ENCODE results near the gene KRTAP4-3. TPM values are rescaled to one million over a fixed set of nuclear protein-coding genes. Genes with fewer than 3 reads are reported as not detected.
A peak's percentile ranks its signal among the peaks of the same experiment; 100 is the strongest.
"Not testable (repeated sequence)": the region's sequence is repeated elsewhere in the genome, so short reads cannot be mapped to it uniquely, and the experiment has no call there.

KRTAP4-3 gene
- not detected for total RNA-seq

DNA sequence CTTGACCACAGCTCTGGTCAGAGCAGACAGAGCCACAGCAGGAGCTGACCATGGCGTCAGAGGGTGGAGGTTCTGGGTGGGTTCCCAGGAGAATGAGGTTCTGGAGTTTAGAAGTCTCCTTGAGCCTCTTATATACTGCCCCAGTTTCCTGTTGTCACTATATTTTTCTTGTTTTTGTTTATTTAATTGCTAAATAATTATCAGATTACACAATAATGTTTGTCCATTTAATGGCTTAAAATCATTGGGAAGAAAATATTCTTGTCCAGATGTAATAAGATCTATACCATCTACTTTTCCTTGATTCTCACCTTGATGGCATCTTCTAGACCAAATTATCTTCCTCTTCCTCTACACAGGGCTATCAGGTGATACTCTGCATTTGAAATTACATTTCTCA, at the start of gene KRTAP4-3:
KRTAP4-3 (minus strand) TSS at position 101 of the 400 bp plus-strand sequence; CDS start at position 52, 49 bp downstream.
- H3K27me3 Mint-ChIP-seq: peaks cover 2% of the 10 kb centered on the region
- no peaks in the 10 kb centered on the region for H3K36me3 Mint-ChIP-seq (ENCODE audit: low read depth)
- no peak within 1 kb of the TSS for H3K27ac Mint-ChIP-seq
- ATAC-seq (replicated peaks): no peak
- H3K4me1 Mint-ChIP-seq: no peaks in the 10 kb centered on the region
- H3K9me3 Mint-ChIP-seq: no peaks in the 10 kb centered on the region
- no peak within 1 kb of the TSS for H3K4me3 Mint-ChIP-seq

DNA sequence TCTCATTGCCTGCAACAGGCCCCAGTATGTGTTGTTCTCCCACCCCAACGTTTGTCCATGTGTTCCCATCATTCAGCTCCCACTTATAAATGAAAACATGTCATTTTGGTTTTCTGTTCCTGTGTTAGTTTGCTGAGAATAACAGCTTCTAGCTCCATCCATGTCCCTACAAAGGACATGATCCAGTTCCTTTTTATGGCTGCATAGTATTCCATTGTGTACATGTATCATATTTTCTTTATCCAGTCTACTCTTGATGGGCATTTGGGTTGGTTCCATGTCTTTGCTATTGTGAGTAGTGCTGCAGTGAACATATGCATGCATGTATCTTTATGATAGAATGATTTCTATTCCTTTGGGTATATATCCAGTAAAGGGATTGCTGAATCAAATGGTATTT, 47.7 kb upstream of the KRTAP4-3 start:
- Mint-ChIP-seq H3K27me3 (peaks cover 11% of the 10 kb centered on the region), H3K9me3 (peaks cover 4% of the 10 kb centered on the region), H3K27ac (no peak overlapping the region), H3K4me3 (no peak overlapping the region), H3K36me3 (ENCODE audit: low read depth) (no peaks in the 10 kb centered on the region), H3K4me1 (peaks cover 5% of the 10 kb centered on the region)
- no peak for ATAC-seq (replicated peaks)

DNA sequence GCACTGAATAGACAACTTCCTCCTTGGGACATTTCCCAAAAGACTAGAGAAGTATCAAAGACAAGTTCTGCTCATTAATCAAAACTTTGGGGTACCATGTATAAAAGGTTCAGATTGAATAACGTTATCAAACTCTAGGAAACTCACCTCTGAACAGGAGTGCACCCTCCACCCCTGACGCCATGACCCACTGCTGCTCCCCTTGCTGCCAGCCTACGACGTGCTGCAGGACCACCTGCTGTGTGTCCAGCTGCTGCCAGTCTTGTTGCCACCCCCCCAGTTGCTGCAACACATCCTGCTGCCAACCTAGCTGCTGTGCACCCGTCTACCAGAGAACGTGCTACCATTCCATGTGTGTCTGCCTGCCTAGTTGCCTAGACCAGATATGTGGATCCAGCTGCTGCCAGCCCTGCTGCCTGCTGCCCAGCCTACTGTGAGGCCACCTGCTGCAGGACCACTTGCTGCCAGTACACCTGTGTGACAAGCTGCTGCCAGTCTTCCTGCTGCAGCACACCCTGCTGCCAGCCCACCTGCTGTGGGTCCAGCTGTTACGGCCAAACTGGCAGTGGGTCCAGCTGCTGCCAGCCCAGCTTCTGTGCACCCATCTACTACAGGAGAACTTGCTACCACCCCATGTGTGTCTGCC, 44.6 kb upstream of the KRTAP4-3 start:
- ATAC-seq (replicated peaks): peak; percentile 5
- Mint-ChIP-seq H3K36me3 (ENCODE audit: low read depth) (no peaks in the 10 kb centered on the region), H3K4me1 (peaks cover 5% of the 10 kb centered on the region), H3K4me3 (no peak overlapping the region), H3K27ac (peak overlapping the region; percentile 12), H3K9me3 (no peaks in the 10 kb centered on the region), H3K27me3 (peaks cover 27% of the 10 kb centered on the region)

DNA sequence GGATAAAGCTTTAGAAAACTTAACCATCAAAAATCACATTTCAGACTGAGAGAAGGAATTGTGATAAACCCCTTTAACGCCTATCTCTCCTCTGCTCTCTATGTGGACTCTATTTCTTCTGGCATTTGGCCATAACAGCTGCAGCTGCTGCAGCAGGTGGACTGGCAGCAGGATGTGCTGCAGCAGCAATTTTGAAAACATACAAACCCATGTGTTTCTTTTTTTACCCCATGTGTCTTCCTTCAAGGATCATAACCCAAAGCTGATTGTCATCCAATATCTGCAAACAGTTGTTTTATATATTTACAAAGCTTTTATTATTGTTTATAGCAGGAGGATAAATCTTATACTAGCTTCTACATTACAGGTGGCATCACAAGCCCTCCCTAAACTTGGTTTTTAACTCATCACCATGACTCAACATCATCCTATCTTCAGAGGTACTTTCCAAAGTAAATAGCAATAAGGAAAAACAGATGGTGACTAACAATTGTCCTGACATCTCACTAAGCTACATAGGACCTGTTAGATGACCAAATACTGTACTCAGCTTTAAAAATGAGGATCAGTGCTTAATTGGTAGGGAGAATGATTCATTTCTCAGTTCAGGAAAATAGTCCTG, 43.9 kb upstream of the KRTAP4-3 start:
- peak; percentile 90 for ATAC-seq (replicated peaks)
- H3K27ac Mint-ChIP-seq: peak overlapping the region; percentile 12

DNA sequence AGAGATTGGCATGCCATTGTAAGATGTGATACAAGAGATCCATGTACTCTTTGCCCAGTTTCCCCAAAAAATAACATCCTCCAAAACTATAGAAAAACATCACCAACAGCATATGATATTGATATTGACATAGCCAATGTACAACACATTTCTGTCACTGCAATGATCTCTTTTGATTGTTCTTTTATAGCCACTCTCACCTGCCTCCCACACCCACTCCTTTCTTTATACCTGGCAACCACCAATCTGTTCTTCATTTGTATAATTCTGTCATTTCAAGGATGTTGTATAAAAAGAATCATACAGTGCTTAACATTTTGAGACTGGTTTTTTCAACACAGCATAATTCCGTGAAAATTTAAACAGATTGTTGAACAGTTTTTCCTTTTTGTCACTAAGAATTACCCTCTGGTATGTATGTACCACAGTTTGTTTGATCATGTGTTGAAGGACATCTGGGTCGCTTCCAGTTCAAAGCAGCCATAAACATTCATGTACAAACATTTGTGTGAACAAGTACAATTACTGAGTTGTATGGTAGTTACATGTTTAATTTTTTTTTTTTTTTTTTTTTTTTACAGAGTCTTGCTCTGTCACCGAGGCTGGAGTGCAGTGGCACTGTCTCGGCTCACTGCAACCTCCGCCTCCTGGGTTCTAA, 31.5 kb upstream of the KRTAP4-3 start:
- Mint-ChIP-seq H3K36me3 (ENCODE audit: low read depth) (no peaks in the 10 kb centered on the region), H3K9me3 (no peaks in the 10 kb centered on the region), H3K27me3 (no peaks in the 10 kb centered on the region), H3K4me1 (no peaks in the 10 kb centered on the region), H3K27ac (no peak overlapping the region), H3K4me3 (no peak overlapping the region)
- no peak for ATAC-seq (replicated peaks)

More for the DNA sequence above, 43.9 kb upstream of the KRTAP4-3 start:
- Mint-ChIP-seq H3K27me3 (peaks cover 23% of the 10 kb centered on the region), H3K9me3 (no peaks in the 10 kb centered on the region), H3K36me3 (ENCODE audit: low read depth) (no peaks in the 10 kb centered on the region), H3K4me1 (peaks cover 5% of the 10 kb centered on the region), H3K4me3 (no peak overlapping the region)

DNA sequence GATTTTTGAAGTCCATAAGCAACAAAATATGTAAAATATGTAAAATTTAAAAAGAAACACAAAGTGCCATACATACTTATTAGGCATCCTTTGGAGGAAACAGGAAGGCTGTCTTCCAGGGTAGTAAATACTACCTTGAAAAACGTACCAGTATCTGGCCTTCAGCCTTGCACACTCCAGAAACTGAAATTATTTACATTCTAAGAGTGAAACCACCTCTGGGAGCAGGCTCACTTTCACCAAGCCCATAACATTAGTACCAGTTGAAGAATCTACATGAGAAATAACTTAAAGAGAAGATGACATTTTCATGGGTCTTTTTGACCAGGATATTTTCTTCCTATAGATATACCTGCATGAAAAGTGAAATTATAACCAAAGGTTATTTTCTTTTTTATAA, 28.0 kb upstream of the KRTAP4-3 start:
- no peak for ATAC-seq (replicated peaks)
- no peak overlapping the region for H3K4me3 Mint-ChIP-seq
- H3K27ac Mint-ChIP-seq: no peak overlapping the region
- H3K36me3 Mint-ChIP-seq (ENCODE audit: low read depth): no peaks in the 10 kb centered on the region
- H3K4me1 Mint-ChIP-seq: no peaks in the 10 kb centered on the region
- H3K9me3 Mint-ChIP-seq: no peaks in the 10 kb centered on the region
- H3K27me3 Mint-ChIP-seq: no peaks in the 10 kb centered on the region

DNA sequence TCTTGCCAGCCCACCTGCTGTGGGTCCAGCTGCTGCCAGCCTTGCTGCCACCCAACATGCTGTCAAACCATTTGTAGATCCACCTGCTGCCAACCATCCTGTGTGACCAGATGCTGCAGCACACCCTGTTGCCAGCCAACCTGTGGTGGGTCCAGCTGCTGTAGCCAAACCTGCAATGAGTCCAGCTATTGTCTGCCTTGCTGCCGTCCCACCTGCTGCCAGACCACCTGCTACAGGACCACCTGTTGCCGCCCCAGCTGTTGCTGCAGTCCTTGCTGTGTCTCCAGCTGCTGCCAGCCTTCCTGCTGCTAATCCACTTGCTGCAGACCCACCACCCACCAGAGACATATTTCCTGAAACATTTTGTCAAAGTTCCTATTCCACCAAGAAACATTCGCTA, 22.3 kb upstream of the KRTAP4-3 start:
- Mint-ChIP-seq H3K4me1 (no peaks in the 10 kb centered on the region), H3K4me3 (no peak overlapping the region), H3K27me3 (peaks cover 9% of the 10 kb centered on the region), H3K9me3 (no peaks in the 10 kb centered on the region), H3K36me3 (ENCODE audit: low read depth) (no peaks in the 10 kb centered on the region), H3K27ac (no peak overlapping the region)
- ATAC-seq (replicated peaks): no peak

DNA sequence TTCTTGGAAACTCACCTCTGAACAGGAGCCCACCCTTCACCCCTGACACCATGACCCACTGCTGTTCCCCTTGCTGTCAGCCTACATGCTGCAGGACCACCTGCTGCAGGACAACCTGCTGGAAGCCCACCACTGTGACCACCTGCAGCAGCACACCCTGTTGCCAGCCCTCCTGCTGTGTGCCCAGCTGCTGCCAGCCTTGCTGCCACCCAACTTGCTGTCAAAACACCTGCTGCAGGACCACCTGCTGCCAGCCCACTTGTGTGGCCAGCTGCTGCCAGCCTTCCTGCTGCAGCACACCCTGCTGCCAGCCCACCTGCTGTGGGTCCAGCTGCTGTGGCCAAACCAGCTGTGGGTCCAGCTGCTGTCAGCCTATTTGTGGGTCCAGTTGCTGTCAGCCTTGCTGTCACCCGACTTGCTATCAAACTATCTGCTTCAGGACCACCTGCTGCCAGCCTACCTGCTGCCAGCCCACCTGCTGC, 21.9 kb upstream of the KRTAP4-3 start, which contains the start of gene KRTAP9-1:
KRTAP9-1 (plus strand) TSS at position 51 of the 482 bp plus-strand sequence; CDS start at position 51, 0 bp downstream.
- not testable (repeated sequence) for H3K4me1 Mint-ChIP-seq; ATAC-seq (replicated peaks); H3K27ac Mint-ChIP-seq

DNA sequence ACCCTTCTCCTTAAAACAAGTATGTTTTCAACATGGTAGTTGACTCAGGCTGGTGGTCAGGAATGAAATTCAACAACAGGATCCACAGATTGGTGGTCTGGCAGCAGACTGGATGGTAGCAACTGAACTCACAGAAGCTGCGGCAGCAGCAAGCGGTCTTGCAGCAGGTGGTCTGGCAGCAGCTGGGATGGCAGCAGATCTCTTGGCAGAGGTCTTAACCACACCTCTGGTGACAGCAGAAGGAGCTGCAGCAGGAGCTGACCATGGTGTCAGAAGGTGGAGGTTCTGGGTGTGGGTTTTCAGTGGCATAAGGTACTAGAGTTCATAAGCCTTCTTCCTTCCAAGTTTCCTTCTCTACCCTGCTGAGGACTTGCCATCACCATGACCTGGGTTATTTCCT, 18.9 kb upstream of the KRTAP4-3 start:
- no peak overlapping the region for H3K27ac Mint-ChIP-seq
- no peaks in the 10 kb centered on the region for H3K4me1 Mint-ChIP-seq
- H3K27me3 Mint-ChIP-seq: peaks cover 14% of the 10 kb centered on the region
- H3K4me3 Mint-ChIP-seq: no peak overlapping the region
- no peaks in the 10 kb centered on the region for H3K36me3 Mint-ChIP-seq (ENCODE audit: low read depth)
- no peak for ATAC-seq (replicated peaks)
- H3K9me3 Mint-ChIP-seq: no peaks in the 10 kb centered on the region

More for the DNA sequence above, 21.9 kb upstream of the KRTAP4-3 start, which contains the start of gene KRTAP9-1:
- H3K9me3 Mint-ChIP-seq; H3K4me3 Mint-ChIP-seq; H3K27me3 Mint-ChIP-seq; H3K36me3 Mint-ChIP-seq (ENCODE audit: low read depth): not testable (repeated sequence)

DNA sequence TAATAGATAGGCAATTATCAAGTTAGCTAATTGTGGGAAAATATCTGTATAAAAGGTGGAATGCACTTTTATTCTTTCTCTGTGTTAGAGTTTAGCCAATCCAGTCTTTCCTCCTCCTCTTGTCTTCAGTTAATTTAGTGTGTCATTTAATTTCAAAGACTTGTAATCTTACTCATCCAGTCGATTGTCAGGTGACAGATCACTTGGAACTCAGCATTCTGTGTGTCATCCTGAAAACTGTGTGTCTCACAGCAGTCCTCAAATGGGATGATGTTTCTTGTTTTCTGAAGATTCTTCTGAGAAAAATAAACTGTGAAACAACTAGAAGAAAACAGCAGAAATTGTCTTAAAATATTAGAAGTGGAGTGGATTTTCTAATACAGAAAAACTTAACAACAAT, 17.0 kb upstream of the KRTAP4-3 start:
- no peaks in the 10 kb centered on the region for H3K9me3 Mint-ChIP-seq
- H3K27me3 Mint-ChIP-seq: peaks cover 9% of the 10 kb centered on the region
- no peaks in the 10 kb centered on the region for H3K36me3 Mint-ChIP-seq (ENCODE audit: low read depth)
- ATAC-seq (replicated peaks): no peak
- no peaks in the 10 kb centered on the region for H3K4me1 Mint-ChIP-seq
- no peak overlapping the region for H3K4me3 Mint-ChIP-seq
- no peak overlapping the region for H3K27ac Mint-ChIP-seq

DNA sequence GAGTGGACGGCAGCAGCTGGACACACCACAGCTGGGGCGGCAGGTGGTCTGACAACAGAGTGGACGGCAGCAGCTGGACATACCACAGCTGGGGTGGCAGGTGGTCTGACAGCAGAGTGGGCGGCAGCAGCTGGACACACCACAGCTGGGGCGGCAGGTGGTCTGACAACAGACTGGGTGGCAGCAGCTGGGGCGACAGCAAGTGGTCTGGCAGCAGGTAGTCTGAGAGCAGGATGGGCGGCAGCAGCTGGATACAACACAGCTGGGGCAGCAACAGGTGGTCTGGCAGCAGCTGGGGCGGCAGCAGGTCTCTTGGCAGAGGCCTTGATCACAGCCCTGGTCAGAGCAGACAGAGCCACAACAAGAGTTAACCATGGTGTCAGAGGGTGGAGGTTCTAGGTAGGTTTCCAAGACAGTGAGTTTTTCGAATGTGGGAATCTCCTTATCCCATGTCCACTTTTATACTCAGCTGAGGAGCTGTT, 16.5 kb upstream of the KRTAP4-3 start, which contains the start of gene KRTAP4-1:
KRTAP4-1 (minus strand) TSS at position 432 of the 482 bp plus-strand sequence; CDS start at position 375, 57 bp downstream.
- Mint-ChIP-seq H3K4me3 (no peak within 1 kb of the TSS), H3K4me1 (no peaks in the 10 kb centered on the region), H3K36me3 (ENCODE audit: low read depth) (no peaks in the 10 kb centered on the region), H3K27me3 (peaks cover 9% of the 10 kb centered on the region), H3K27ac (no peak within 1 kb of the TSS), H3K9me3 (no peaks in the 10 kb centered on the region)
- no peak for ATAC-seq (replicated peaks)

DNA sequence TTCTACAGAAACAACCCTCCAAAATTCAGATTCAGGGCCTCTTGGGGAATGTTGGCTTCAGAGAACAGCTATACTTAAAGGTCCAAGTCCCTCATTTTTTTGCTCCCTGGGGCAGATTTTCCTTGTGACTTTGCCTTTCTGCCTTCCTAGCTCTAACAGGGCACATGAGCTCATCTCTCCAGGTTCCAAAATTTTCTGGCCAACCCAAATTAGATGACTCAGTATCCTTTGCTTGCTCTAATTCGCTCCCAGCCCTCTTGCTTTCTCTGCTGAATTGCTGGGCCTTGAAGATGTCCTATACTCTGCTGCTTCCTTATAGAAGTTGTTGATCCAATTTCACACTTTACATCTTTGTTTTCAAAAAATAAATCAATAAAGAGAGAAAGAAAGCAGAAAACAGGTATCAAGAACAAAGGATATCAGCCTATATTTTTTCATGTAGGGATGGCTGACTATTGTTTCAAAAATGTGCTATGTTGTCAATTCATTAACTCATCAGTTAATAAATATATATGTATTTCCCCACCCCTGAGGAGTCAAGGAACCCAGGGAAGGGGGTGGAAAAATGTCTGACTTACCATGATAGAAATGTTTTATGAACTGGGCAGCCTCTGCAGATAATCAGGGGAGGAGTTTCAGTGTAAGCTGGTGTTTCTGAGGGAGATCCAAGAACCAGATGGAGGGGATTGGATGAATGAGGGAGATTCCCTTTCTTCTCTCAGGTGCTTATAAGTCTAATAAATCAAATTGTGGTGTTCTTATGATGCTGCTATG, 11.0 kb upstream of the KRTAP4-3 start:
- Mint-ChIP-seq H3K36me3 (ENCODE audit: low read depth) (no peaks in the 10 kb centered on the region), H3K9me3 (no peaks in the 10 kb centered on the region), H3K27me3 (peaks cover under 1% of the 10 kb centered on the region), H3K4me3 (no peak overlapping the region), H3K27ac (no peak overlapping the region), H3K4me1 (no peaks in the 10 kb centered on the region)
- peak; percentile 26 for ATAC-seq (replicated peaks)

DNA sequence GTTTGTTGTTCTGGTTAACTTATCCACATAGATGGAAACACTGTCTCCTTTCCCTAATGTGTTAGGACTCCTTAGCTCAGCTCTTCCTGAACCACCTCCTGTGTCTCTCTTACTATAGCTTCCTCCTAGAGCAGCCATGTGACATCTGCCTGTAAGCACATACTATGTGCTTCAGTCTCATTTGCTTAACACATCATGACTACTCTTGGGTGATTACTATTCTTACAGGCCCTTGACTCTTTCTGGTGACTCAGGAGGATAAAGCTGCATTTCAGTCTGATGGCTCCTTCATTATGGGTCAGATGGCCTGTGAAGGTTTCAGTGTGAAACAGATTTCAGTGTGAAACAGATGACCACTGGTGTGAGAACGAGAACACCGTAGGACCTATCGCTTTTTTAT, 10.3 kb upstream of the KRTAP4-3 start:
- H3K4me3 Mint-ChIP-seq: no peak overlapping the region
- H3K27me3 Mint-ChIP-seq: no peaks in the 10 kb centered on the region
- H3K9me3 Mint-ChIP-seq: no peaks in the 10 kb centered on the region
- no peaks in the 10 kb centered on the region for H3K36me3 Mint-ChIP-seq (ENCODE audit: low read depth)
- H3K4me1 Mint-ChIP-seq: no peaks in the 10 kb centered on the region
- no peak overlapping the region for H3K27ac Mint-ChIP-seq
- ATAC-seq (replicated peaks): peak; percentile 90

DNA sequence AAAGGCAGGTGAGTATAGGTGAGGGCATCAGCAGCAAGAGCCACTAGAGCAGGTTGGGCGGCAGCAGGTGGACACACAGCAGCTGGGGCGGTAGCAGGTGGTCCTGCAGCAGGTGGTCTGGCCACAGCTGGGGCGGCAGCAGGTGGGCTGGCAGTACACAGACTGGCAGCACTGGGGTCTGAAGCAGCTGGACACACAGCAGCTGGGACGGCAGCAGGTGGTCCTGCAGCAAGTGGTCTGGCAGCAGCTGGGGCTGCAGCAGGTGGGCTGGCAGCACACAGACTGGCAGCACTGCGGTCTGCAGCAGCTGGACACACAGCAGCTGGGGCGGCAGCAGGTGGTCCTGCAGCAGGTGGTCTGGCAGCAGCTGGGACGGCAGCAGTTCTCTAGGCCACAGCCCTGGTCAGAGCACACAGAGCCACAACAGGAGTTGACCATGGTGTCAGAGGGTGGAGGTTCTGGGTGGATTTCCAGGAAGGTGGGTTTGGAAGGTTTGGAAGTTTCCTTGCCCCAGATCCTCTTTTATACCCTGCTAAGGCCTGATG, 9.8 kb upstream of the KRTAP4-3 start, which contains the start of gene KRTAP4-2:
KRTAP4-2 (minus strand) TSS at position 495 of the 545 bp plus-strand sequence; CDS start at position 438, 57 bp downstream.
- Mint-ChIP-seq H3K4me3 (no peak within 1 kb of the TSS), H3K4me1 (no peaks in the 10 kb centered on the region), H3K9me3 (no peaks in the 10 kb centered on the region), H3K27me3 (no peaks in the 10 kb centered on the region), H3K36me3 (ENCODE audit: low read depth) (no peaks in the 10 kb centered on the region), H3K27ac (no peak within 1 kb of the TSS)
- no peak for ATAC-seq (replicated peaks)
